Activated naive CD4-positive, alpha-beta T cell treated with anti-CD3 and anti-CD28 coated beads for 36 hours (primary cell): ENCODE results near the gene NKX1-2. TPM values are rescaled to one million over a fixed set of nuclear protein-coding genes. Genes with fewer than 3 reads are reported as not detected.
A peak's percentile ranks its signal among the peaks of the same experiment; 100 is the strongest.

Experiments
- CTCF ChIA-PET: fragments of 350-600 bp; sonication (Branson Sonifier 250); formaldehyde crosslinking; loops from one replicate; lab custom pipeline; 2021; ENCODE audit warnings: antibody characterized with exemption; lab: Charles Lee
- DNase-seq: peaks from one replicate; pipeline ENCODE4 v3.0.0-alpha.2; 2020
- H3K27ac Mint-ChIP-seq: one replicate; pipeline ENCODE4 v1.8.0; 2021; ENCODE audit warnings: mild to moderate bottlenecking, mixed read lengths
- H3K27me3 Mint-ChIP-seq: one replicate; pipeline ENCODE4 v1.8.0; 2021; ENCODE audit warnings: low read depth, mixed read lengths
- H3K36me3 Mint-ChIP-seq: one replicate; pipeline ENCODE4 v1.8.0; 2021; ENCODE audit warnings: low read depth, mixed read lengths
- H3K4me1 Mint-ChIP-seq: one replicate; pipeline ENCODE4 v1.8.0; 2021; ENCODE audit warnings: low read depth, mixed read lengths
- H3K4me3 Mint-ChIP-seq: one replicate; pipeline ENCODE4 v1.8.0; 2021; ENCODE audit warnings: mild to moderate bottlenecking, moderate library complexity, mixed read lengths
- H3K9me3 Mint-ChIP-seq: one replicate; pipeline ENCODE4 v1.8.0; 2021; ENCODE audit warnings: mixed read lengths
- intact Hi-C: fragments of 100-400 bp; cut with micrococcal nuclease; formaldehyde crosslinking; loops from one replicate; pipeline ENCODE4 v1.15.1; 2023
- total RNA-seq, 2 experiments: library from RNA; stranded (reverse); gene quantifications; one replicate each; pipeline ENCODE4 v1.2.3, GENCODE V29; 2021

The NKX1-2 gene
- not detected for total RNA-seq

DNA sequence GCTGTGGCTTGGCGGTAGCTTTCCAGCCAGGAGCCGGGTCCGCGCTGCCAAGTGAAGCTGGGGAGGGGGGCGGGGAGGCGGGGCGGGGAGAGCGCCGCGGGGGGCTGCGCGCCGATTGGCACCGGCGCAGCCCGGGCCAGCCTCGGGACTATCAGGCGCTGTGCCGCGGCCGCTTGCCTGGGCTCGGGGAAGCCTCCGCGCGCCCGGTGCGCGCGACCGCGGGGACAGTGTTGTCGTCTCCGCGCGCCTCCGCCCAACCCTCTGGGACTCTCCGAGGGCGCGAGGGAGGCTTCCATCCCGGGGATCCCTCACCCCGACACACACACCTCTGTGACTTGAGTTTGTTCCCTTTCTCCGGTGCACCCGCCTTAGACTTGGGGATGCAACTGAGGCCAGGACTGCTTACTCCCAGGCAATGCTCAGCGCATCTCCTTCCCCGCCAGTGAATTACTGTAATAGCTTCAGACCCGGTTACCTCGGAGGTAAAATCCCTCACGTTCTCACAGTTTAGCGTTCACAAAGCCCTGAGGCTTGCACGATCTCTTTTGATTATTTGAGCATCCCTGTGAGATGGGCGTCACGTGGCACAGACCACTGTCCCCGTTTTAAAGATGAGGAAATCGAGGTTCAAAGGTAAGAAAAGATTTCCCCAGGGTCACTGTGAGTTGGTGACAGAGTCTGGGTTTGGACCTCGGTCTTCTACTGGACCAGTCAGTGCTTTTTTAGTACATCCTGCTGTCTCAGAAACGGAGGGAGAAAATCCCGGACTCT lies at the start of gene NKX1-2:
Gene NKX1-2 (minus strand): TSS at position 24 of the 771 bp plus-strand sequence. CDS start 92 bp downstream, outside the sequence.
- peak; percentile 24 for DNase-seq
- CTCF ChIA-PET: no interaction called here
- Mint-ChIP-seq H3K4me1 (peaks cover 21% of the 10 kb centered on the region), H3K9me3 (no peaks in the 10 kb centered on the region), H3K27ac (no peak within 1 kb of the TSS), H3K27me3 (peaks cover 82% of the 10 kb centered on the region), H3K36me3 (no peaks in the 10 kb centered on the region), H3K4me3 (peak within 1 kb of the TSS; percentile 60)
- intact Hi-C loops: no loop called here

GRCh38 chr10:124498056-124498455 lies 48.2 kb upstream of the NKX1-2 start:
- Mint-ChIP-seq H3K27ac (no peak overlapping the region), H3K27me3 (no peaks in the 10 kb centered on the region), H3K4me1 (peaks cover 11% of the 10 kb centered on the region), H3K36me3 (peaks cover 14% of the 10 kb centered on the region), H3K9me3 (peaks cover 4% of the 10 kb centered on the region), H3K4me3 (no peak overlapping the region)
- no peak for DNase-seq
- CTCF ChIA-PET: no interaction called here
- intact Hi-C loops: no loop called here

- Mint-ChIP-seq H3K9me3 (peaks cover 4% of the 10 kb centered on the region), H3K27me3 (no peaks in the 10 kb centered on the region), H3K36me3 (peaks cover 14% of the 10 kb centered on the region), H3K4me1 (peaks cover 11% of the 10 kb centered on the region), H3K27ac (no peak overlapping the region), H3K4me3 (no peak overlapping the region)
- CTCF ChIA-PET: no interaction called here
- DNase-seq: no peak
- intact Hi-C loops: no loop called here
These were observed 47.5 kb upstream of the NKX1-2 start for GRCh38 chr10:124497196-124497881.

- H3K36me3 Mint-ChIP-seq: peaks cover 14% of the 10 kb centered on the region
- H3K27me3 Mint-ChIP-seq: no peaks in the 10 kb centered on the region
- DNase-seq: no peak
- H3K4me1 Mint-ChIP-seq: peaks cover 11% of the 10 kb centered on the region
- CTCF ChIA-PET: no interaction called here
- H3K4me3 Mint-ChIP-seq: no peak overlapping the region
- no peak overlapping the region for H3K27ac Mint-ChIP-seq
- intact Hi-C loops: no loop called here
- peaks cover 4% of the 10 kb centered on the region for H3K9me3 Mint-ChIP-seq
These were observed 46.8 kb upstream of the NKX1-2 start for GRCh38 chr10:124496620-124497019.

DNA sequence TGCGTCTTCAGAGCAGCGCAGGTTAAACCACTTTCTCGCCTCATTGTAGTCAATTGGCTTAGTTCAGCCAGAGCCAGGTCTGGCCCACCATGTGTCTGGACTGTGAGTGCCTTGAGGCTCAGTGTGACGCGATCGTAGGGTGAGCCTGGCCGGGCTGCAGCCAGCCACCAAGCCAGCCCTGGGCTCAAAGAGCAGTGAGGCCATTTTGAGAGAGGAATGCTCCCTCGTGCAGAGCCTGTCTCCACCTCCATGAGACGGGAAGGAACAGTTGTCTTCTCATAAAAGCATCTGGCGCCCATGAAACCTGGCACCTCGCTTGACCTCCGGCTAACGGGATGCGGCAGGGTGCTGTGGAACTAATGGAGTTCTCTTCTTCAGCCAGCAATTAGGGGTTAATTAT lies 46.3 kb upstream of the NKX1-2 start:
- Mint-ChIP-seq H3K9me3 (peaks cover 4% of the 10 kb centered on the region), H3K4me3 (no peak overlapping the region), H3K27ac (no peak overlapping the region), H3K36me3 (peaks cover 12% of the 10 kb centered on the region), H3K27me3 (no peaks in the 10 kb centered on the region), H3K4me1 (peaks cover 11% of the 10 kb centered on the region)
- CTCF ChIA-PET: no interaction called here
- no peak for DNase-seq
- intact Hi-C loops: no loop called here

GRCh38 chr10:124495725-124496124 lies 45.9 kb upstream of the NKX1-2 start:
- Mint-ChIP-seq H3K4me1 (peaks cover 11% of the 10 kb centered on the region), H3K27me3 (no peaks in the 10 kb centered on the region), H3K27ac (no peak overlapping the region), H3K36me3 (peaks cover 8% of the 10 kb centered on the region), H3K9me3 (peaks cover under 1% of the 10 kb centered on the region), H3K4me3 (no peak overlapping the region)
- CTCF ChIA-PET: interaction anchor here (1.7 kb wide), 1 partner anchor 246 kb away, joined by 5 read pairs; no protein-coding TSS in a partner anchor
- intact Hi-C loops: no loop called here
- no peak for DNase-seq

- intact Hi-C loops: no loop called here
- Mint-ChIP-seq H3K27ac (no peak overlapping the region), H3K9me3 (no peaks in the 10 kb centered on the region), H3K4me1 (peaks cover 11% of the 10 kb centered on the region), H3K36me3 (peaks cover 7% of the 10 kb centered on the region), H3K4me3 (no peak overlapping the region), H3K27me3 (no peaks in the 10 kb centered on the region)
- DNase-seq: no peak
- CTCF ChIA-PET: interaction anchor here (1.0 to 1.7 kb wide), 3 partner anchors 35 to 499 kb away, joined by 3 to 5 read pairs (median 4); no protein-coding TSS in a partner anchor
These were observed 45.3 kb upstream of the NKX1-2 start for GRCh38 chr10:124495162-124495561.

DNA sequence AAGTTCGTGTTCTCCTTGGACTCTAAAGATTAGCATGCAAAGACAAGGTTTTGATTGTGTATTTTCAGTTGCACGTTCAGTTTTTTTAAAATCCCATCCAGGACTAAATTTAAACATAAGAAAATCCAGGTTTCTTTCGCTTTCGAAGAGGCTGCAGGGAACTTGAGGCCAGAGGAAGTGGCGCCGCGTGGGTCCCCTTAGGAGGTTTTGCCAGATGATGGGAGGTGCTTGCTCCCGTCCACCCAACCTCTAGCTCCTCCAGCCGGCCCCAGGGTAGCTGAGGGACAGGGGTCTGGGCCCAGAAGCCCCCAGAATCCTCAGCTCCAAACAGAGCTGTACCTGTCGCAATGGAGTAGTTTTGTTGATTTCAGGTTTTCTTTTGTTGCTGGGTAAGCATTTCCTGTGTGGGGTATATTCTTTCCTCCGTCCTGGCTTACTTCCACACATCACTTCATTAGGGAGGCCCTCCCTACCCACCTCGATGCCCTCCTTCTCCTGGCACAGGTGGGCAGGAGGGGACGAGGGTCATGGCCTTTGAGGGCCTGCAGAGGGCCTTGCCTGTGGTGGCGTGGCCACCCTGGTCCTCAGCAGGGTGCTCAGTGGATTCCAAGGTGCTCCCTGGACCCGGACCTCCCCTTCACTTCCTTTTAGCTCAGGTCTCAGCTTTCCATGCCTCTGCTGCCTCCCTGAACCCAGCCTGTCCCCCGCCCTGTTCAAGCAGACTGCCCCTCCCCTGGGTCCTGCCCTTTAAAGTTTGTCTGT lies 44.4 kb upstream of the NKX1-2 start:
- peak; percentile 25 for DNase-seq
- Mint-ChIP-seq H3K4me3 (peak overlapping the region; percentile 44), H3K4me1 (peaks cover 11% of the 10 kb centered on the region), H3K36me3 (peaks cover 9% of the 10 kb centered on the region), H3K27me3 (no peaks in the 10 kb centered on the region), H3K27ac (no peak overlapping the region), H3K9me3 (no peaks in the 10 kb centered on the region)
- CTCF ChIA-PET: interaction anchor here (1.0 to 1.7 kb wide), 4 partner anchors 36 to 498 kb away, joined by 3 to 5 read pairs (median 4); no protein-coding TSS in a partner anchor
- intact Hi-C loops: no loop called here

- no peak overlapping the region for H3K4me3 Mint-ChIP-seq
- no peak for DNase-seq
- H3K27me3 Mint-ChIP-seq: no peaks in the 10 kb centered on the region
- H3K36me3 Mint-ChIP-seq: peaks cover 9% of the 10 kb centered on the region
- intact Hi-C loops: no loop called here
- no peaks in the 10 kb centered on the region for H3K9me3 Mint-ChIP-seq
- H3K27ac Mint-ChIP-seq: no peak overlapping the region
- CTCF ChIA-PET: interaction anchor here (1.1 kb wide), 1 partner anchor 252 kb away, joined by 3 read pairs; no protein-coding TSS in a partner anchor
- H3K4me1 Mint-ChIP-seq: peaks cover 11% of the 10 kb centered on the region
These were observed 43.5 kb upstream of the NKX1-2 start for GRCh38 chr10:124493214-124493882.

DNA sequence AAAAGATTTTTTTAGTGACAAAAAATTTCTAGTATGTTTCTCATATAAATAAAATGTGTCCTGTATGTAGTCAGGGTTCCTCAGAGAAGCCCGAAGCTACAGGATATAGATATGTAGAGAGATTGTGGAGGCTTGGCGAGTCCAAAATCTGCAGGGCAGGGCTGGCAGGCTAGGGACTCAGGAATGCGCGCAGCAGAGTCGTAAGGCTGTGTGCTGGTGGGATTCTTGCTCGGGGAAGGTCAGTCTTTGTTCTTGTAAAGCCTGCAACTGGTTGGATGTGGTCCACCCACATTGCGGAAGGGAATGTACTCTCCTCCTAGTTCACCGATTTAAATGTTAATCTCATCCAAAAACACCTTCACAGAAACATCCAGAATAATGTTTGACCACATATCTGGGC lies 42.4 kb upstream of the NKX1-2 start:
- peaks cover 11% of the 10 kb centered on the region for H3K4me1 Mint-ChIP-seq
- intact Hi-C loops: no loop called here
- H3K27ac Mint-ChIP-seq: no peak overlapping the region
- H3K4me3 Mint-ChIP-seq: no peak overlapping the region
- H3K36me3 Mint-ChIP-seq: peaks cover 9% of the 10 kb centered on the region
- H3K27me3 Mint-ChIP-seq: no peaks in the 10 kb centered on the region
- H3K9me3 Mint-ChIP-seq: no peaks in the 10 kb centered on the region
- DNase-seq: no peak
- CTCF ChIA-PET: no interaction called here

- CTCF ChIA-PET: no interaction called here
- Mint-ChIP-seq H3K27me3 (no peaks in the 10 kb centered on the region), H3K27ac (no peak overlapping the region), H3K4me3 (no peak overlapping the region), H3K4me1 (peaks cover 11% of the 10 kb centered on the region), H3K9me3 (peaks cover 3% of the 10 kb centered on the region), H3K36me3 (peaks cover 17% of the 10 kb centered on the region)
- intact Hi-C loops: no loop called here
- no peak for DNase-seq
These were observed 41.3 kb upstream of the NKX1-2 start for GRCh38 chr10:124491105-124491504.

- intact Hi-C loops: no loop called here
- H3K36me3 Mint-ChIP-seq: peaks cover 15% of the 10 kb centered on the region
- CTCF ChIA-PET: no interaction called here
These were observed 36.8 kb upstream of the NKX1-2 start for GRCh38 chr10:124486635-124487034.

More at GRCh38 chr10:124486635-124487034, 36.8 kb upstream of the NKX1-2 start:
- Mint-ChIP-seq H3K27ac (no peak overlapping the region), H3K27me3 (no peaks in the 10 kb centered on the region), H3K9me3 (peaks cover 3% of the 10 kb centered on the region), H3K4me1 (no peaks in the 10 kb centered on the region), H3K4me3 (no peak overlapping the region)
- DNase-seq: no peak
